GM21825 (cell line): ENCODE results near the gene LYG1.
"Not testable (repeated sequence)": the region's sequence is repeated elsewhere in the genome, so short reads cannot be mapped to it uniquely, and the experiment has no call there.

Experiments used
- ATAC-seq: cut with Tn5 transposase; IDR thresholded peaks from one replicate; pipeline ENCODE4 v1.9.1; 2021; ENCODE audit warnings: mild to moderate bottlenecking, moderate library complexity; ENCODE audit not compliant: unreplicated experiment

LYG1 gene

DNA sequence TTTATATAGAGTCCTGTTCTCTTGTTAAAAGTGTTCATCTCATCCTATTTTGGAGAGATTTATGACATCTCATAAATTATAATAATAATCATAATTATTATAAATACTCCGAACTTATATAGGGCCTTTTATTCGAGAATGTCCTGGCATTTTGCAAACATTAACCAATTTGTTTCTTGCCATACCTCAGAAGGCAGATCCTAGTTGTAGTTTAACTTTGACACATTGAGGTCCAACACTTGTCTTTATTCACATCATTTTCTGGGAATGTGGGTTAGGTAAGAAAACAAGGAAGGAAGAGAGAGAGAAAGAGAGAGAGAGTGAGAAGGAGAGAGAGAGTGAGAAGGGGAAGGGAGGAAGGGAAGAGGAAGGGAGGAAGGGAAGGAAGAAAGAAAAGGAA, at the start of gene LYG1:
LYG1 (minus strand) TSS at position 101 of the 400 bp plus-strand sequence. CDS start 5,527 bp downstream, outside the sequence.
- not testable (repeated sequence) for ATAC-seq

DNA sequence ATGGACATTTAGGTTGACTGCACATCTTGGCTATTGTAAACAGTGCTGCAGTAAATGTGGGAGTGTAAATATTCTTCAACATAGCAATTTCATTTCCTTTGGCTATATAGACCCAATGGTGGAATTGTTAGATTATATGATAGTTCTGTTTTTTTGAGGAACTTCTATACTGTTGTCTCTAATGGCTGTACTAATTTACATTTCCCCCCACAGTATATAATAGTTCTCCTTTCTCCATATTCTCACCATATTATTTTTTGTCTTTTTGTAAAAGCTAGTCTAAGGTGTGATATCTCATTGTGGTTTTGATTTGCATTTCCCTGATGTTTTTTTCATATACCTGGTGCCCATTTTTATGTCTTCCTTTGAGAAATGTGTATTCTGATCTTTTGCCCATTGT, 49.2 kb upstream of the LYG1 start:
- ATAC-seq, result no peak

DNA sequence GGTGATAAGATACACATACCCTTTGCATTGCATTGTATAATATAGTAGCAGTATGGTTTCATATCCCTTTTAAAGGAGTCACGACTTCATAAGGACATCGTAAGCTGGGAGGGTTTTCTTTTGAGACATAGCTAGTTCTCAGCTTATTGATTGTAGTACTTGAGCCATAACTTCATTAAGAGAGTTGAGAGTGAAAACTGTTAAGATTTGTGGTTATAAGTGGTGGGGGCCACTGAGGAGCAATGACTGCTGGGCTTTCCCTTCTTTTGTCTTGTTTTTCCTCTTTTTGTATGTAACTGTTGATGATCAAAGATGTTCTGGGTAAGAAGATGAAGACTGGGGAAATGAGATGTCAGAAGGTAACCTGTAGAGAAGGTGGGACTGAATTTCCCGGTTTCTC, 47.2 kb upstream of the LYG1 start:
- no peak for ATAC-seq

DNA sequence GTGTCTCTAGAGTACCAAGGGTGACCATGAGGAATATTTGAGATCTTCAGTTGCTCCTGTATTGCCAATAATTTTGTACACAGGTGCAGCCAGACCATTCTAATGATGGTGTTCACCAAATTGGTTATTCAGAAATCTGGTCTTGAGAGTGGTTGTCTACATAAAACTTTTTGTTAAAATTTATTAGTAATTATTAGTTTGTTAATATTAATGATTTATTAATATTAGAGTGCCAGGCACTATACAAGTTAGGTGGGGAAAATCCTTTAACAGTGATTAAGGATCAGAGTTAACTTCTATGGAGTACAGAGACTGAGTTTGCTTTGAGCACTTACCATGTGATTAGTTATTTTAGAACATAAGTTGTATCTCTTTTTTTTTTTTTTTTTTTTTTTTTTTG, 45.2 kb upstream of the LYG1 start:
- ATAC-seq, result no peak

DNA sequence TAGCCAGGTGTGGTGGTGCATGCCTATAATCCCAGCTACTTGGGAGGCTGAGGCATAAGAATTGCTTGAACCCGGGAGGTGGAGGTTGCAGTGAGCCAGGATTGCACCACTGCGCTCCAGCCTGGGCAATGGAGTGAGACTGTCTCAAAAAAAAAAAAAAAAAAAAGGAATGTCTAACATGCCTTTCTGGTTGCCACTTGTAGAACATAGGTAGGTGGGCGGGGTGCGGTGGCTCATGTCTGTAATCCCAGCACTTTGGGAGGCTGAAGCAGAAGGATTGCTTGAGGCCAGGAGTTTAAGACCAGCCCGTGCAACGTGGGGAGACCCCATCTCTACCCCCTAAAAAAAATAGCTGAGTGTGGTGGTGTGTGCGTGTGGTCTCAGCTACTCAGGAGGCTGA, 44.4 kb upstream of the LYG1 start:
- not testable (repeated sequence) for ATAC-seq

DNA sequence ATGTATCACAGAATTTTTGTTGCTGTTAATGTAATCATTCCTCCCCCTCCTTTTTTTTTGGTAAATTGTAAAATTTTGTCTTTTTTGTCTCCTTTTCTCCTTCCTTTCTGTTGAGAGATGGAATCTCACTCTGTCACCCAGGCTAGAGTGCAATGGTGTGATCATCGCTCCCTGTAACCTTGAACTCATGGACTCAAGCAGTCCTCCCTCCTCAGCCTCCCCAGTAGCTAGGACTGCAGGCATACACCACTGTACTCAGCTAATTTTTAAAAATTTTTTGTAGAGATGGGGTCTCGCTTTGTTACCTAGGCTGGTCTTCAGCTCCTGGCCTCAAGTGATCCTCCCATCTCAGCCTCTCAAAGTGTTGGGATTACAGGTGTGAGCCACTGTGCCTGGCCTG, 41.5 kb upstream of the LYG1 start:
- ATAC-seq, result no peak

DNA sequence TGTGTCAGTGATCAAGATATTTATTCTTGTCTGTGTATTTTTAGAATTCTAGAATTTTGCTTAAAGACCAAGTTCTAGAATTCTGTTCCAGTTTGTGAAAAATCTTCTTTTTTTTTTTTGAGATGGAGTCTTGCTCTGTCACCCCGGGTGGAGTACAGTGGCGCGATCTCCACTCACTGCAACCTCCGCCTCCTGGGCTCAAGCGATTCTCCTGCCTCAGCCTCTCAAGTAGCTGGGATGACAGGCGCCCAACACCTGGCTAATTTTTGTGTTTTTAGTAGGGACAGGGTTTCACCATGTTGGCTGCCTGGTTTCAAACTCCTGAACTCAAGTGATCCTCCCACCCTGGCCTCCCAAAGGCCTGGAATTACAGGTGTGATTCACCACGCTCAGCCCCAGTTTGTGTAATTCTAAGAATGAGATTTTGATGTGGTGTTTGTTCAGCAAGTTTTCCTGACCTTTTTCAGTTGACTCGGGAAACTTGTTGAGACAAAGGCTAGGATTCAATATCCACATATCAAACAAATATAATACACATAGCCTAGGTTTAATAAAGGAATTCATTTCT, 39.8 kb upstream of the LYG1 start:
- ATAC-seq, result no peak

DNA sequence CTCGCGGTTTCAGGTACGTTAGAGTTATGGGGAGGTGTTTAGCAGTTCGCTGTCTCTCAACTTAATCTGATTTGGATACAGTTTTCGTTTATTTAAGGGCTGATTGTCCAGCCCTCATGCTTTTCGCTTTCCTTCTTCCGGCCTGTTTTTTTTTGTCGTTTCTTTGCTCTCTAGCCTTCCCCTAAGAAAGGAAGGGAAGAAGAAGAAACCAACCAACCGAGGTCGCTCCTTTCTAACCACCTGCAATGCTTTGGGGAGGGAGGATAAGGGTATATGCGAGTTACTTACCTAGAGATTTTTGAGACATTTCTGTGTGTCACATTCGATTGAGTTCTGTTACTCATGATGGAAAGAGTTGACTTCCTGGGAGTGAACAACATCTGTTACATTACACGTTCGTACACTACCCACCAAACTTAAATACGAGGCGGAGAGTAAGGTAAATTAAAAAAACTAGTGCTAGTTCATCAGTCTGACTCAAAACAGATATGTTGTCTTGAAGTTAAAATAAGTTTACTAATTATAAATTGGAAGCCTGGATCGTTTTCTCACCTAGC, 37.1 kb upstream of the LYG1 start:
- ATAC-seq, result no peak

DNA sequence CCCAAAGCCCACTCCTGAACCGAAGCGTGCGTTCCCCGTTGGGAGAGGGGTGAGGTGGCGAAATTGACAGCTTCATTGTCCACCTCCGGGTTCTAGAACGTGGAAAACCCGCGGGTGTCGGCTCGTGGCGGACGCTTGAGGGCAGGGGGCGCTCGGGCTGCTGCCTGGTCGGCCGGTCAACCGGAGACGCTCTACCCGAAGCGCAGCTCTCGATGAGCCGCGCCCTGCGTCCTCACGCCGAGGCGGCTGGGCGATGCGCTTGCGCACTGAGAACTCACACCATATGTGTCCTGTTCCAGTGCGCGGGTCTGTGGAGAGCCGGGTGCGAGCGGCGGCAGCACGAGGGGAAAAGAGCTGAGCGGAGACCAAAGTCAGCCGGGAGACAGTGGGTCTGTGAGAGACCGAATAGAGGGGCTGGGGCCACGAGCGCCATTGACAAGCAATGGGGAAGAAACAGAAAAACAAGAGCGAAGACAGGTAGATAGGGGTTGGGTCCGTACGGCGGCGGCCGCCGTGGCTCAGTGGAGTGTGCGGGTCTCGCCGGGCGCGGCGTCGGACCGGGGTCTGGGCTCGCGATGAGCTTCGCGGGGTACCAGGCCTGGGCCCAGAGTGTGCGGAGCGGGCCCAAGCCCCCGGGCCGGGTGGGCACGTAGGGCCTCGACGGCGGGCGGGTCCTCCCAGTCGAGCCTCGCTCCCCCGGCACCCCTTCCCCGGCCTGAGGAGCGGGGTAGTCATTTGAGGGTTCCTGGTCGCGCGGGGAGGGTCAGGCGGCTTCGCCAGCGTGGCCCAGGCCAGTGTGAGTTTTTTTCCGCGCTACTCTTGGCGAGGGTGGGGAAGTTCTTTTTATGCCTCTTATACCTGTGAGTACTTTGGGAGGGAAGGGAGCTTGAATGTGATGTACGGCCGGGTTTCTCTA, 36.4 kb upstream of the LYG1 start, which contains the start of gene EIF5B:
EIF5B (plus strand) TSS at position 277 of the 916 bp plus-strand sequence; CDS start at position 443, 166 bp downstream.
- peak; percentile 56 for ATAC-seq

DNA sequence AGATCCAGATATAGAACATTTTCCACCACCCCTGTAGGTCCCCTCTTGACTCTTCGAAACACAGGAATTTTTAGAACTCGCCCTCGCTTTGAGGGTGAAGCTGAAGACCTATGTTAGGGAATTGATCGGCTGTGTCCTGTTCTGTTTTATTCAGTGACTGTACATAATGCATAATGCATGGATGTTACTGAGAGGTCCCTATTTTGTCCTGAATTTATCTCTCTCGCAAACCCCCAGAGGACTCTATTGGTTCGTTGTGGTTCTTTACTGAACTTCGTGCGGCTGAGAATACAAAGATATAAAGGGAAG, 35.8 kb upstream of the LYG1 start:
- peak; percentile 2 for ATAC-seq

DNA sequence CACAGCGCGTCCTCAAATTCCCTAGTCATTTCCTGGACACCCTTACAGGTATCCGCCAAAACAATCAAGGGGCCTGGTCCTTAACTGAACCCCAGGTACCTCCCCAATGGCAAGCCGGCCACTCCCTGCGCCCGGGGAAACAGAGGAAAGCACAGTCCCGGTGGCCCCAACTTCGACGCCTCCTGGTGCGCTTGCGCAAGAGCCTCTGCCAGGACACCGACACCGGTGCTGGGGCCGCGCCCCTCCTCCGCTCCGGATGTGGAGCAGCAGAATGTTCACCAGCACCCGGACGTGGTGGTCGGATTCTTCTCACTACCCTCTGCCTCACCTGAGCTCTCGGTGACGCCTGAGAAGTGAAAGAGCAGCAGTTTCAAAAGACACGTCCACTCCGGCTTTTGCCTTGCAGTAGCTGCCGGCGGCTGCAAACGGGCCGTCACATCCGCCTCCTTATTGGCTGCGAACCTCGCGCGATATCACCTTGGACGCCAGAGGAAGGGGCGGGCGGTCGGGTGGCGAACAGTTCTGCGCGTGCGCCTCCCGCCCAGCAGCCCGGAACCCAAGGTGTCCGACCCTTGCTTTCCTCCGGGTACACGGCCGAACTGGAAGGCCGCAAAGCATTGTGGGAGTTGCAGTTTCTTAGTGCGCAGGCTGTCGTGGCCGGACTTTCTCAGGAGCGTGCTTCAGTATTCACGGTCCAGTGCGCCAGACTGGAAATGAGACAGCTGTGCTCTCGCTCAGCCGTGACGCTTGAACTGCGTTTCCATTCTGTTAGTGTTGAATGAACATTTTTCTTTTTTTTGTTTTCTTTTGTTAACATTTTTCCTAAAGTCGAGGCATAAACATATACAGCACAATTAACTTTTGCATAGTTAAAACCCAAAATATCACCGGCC, 35.2 kb upstream of the LYG1 start, which contains the start of gene TXNDC9:
TXNDC9 (minus strand) TSS at position 423 of the 893 bp plus-strand sequence. CDS start 3,123 bp downstream, outside the sequence.
- ATAC-seq, result peak; percentile 64

DNA sequence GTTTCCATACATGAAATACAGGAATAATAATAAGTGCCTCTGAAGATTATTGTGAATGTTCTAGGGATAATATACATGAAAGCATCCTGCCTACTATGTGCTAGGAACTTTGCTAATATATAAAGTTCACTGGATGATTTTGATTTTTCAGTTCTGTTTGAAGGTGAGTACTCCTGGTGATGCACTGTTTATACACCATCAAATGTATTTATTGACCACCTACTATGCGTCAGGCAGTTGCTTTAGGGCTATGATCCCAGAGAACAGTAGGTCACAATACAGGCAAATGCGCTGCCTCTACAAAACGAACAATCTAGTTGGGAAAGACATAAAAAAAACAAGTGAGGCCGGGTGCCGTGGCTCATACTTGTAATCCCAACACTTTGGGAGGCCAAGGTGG, 24.4 kb upstream of the LYG1 start:
- no peak for ATAC-seq

DNA sequence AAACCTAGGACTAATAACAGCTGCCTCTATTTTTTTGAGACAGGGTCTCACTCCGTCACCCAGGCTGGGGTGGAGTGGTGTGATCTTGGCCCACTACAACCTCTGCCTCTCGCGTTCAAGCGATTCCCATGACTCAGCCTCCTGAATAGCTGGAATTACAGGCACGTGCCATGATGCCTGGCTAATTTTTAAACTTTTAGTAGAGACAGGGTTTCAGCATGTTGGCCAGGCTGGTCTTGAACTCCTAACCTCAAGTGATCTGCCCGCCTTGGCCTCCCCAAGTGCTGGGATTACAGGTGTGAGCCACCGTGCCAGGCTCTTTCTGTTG, 16.8 kb upstream of the LYG1 start:
- ATAC-seq, result not testable (repeated sequence)

DNA sequence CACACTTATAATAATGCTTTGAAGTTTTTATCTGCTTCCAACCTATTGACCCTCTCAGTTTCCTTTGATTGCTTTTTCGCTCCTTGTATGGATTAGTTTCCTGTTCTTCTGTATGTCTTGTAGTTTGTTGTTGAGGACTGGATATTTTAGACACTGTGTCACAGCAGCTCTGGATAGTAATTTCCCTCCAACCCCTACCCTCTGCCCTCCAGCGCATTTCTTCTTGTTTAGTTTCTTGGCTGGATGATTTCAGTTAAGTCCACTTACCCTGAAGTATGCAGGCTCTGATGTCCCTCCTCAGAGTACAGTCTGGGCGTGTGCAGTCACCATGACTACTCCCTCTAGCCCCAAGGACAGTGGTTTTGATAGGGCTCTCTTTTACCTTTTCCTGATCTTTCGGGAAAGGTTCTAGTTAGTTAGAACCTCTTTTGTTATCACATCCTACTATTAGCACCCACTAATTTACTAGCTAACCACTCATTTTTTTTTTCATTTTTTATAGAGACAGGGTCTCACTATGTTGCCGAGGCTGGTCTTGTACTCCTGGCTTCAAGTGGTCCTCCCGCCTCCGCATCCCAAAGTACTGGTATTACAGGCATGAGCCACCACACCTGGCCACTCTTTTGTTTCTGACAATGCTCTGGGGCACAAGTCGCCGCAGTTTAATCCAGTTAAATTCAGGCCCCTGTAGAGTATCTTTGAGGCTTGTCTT, 16.3 kb upstream of the LYG1 start:
- ATAC-seq, result no peak

DNA sequence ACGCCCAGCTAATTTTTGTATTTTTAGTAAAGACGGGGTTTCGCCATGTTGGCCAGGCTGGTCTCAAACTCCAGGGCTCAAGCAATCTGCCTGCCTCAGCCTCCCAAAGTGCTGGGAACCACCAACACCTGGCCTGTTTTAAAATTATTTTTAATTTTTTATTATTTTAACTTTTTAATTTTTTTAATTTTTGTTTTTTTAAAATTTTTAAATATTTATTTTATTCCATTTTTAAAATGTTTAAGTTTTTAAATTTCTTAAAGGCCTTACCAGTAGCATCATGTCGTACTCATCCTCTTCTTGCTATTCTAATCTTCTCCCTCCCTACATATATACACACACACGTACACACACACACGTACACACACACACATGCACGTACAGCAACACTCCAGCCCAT, 1.4 kb downstream of the LYG1 start:
- no peak for ATAC-seq

DNA sequence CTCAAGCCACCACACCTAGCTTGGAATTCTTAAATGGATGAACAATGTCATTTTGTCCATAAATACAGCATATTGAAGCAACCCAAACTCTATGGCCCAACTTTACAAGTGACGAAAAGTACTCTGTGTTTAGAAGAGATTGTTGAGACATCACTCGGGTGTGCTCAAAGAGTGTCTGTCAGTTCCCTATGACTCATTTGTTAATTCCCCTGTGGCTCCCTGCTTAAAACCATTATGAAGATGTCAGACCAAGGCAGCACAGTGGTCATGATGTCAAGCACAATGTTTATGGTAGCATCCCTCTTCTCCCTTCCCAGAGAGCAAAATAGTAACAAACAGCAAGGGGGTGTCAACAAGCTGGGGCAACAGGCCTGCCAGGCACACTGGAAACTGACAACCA, 3.0 kb downstream of the LYG1 start:
- no peak for ATAC-seq

DNA sequence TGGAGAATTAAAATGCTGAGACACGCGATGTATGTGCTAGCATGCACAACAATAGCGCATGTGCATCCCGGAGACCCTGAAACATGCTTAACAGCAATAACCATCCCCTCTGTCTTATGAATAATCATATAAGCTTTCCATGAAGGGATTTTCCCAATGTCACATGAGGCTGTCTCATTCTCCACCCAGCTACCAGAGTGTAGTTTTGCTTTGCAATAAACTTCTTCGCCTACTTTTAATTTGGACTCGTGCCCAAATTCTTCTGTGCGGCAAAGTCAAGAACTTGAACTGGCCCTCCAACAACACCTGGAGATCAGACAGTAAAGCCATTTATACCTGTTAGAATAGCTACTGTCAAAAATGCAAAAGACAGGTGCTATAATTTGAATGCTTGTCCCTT, 15.5 kb downstream of the LYG1 start:
- ATAC-seq, result no peak

DNA sequence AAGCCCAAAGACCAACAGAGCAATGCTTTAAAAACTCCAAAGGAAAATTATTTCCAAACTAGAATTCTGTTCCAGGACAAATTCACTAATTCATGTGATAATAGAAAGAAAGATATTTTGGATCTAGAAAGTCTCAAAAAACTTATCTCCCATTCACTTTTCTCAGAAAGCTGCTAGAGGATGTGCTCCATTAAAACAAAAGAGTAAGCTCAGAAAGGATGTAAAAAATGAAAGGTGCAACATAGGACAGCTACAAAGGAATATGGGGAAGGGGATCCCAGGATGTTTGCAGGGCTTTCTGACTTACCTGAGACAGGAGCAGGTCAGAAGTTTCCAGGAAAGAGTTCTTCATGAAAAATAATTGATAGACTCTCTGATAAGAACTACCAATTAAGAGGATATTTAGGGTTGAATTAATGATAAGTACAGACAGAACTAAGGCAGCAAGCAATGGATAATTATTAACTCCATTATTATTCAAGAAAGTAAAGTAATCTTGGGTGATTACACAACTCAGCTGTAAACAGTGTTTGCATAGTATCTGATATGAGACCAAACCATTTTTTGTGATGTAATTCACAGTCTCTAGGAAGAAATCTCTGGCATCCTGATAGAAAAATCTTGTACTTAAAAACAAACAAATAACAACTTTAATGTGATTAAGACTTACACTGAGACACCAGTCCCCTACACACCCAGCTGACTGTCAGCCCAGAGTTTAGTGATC, 20.9 kb downstream of the LYG1 start:
- ATAC-seq, result no peak

DNA sequence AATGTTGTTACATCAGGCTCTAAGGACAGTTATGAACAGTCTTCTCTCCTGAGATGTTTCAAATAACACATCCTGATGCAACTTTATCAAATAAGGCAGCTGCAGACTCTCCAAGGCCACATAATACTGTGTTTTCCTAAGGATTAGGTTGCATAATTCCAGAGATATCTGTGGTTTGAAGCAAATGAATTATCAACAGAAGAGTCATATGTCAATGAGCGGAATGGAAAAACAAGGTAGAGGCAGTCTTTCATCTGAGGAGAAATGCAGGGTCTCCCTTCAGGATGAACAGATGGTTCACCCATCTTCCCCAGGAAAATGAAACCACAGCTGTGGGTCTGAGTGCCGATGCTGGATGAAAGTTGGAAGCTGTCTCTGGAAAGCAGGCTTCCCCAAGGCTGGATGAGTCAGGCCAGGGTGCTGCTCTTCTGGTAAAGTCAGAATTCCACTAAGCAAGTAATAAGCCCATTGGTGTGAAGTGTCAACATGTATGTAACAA, 22.2 kb downstream of the LYG1 start:
- ATAC-seq, result no peak
